Superior temporal gyrus (tissue), 1 donor: ENCODE measurements around the gene PREB.
A peak's percentile ranks its signal among the peaks of the same experiment; 100 is the strongest.
"Not testable (repeated sequence)": the region's sequence is repeated elsewhere in the genome, so short reads cannot be mapped to it uniquely, and the experiment has no call there.

Experiments used
- DNase-seq: peaks from one replicate; pipeline ENCODE4 v3.0.0-alpha.2; 2016; ENCODE audit errors: extremely low spot score

PREB gene, protein sequence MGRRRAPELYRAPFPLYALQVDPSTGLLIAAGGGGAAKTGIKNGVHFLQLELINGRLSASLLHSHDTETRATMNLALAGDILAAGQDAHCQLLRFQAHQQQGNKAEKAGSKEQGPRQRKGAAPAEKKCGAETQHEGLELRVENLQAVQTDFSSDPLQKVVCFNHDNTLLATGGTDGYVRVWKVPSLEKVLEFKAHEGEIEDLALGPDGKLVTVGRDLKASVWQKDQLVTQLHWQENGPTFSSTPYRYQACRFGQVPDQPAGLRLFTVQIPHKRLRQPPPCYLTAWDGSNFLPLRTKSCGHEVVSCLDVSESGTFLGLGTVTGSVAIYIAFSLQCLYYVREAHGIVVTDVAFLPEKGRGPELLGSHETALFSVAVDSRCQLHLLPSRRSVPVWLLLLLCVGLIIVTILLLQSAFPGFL

DNA sequence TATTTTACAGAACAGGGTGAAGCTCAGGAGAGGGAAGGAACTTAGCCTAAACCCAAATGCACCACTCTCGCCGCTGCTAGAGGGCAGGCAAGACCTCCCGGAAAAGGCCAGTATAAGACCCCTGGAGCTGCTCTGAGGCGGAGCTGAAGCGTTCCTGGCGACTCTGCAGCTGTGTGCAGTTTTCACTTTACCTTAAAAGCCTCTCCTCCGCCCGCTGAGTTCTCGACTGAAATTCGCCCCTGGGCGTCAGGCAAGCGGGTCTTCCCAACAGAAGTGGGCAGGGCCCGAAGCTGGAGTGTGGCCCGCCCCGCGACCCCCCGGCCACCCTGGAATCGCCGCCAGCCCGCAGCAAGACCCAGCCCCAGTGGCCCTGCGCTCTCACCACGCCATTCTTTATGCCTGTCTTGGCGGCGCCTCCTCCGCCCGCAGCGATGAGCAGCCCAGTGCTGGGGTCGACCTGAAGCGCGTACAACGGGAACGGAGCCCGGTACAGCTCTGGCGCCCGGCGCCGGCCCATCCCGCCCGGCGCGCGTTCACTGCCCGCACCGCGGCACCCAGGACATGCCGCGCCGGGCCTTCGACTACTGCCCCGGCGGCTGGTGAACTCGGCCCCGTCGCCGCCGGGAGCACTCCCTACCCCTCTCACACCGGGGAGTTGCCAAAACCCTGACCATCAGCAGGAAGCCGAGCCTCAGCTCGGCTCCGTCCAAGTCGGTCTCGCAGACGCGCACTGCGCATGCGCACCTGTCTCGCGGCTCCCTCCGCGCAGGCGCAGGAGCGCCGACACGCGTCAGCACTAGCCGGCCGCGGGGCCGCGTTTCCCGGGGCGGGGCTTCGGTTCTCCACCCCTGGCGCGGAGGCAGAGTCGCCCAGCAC lies at the start of gene PREB:
Gene PREB (minus strand): TSS at position 732 of the 876 bp plus-strand sequence. CDS start 215 bp downstream, at position 517.
- peak; percentile 96 for DNase-seq

GRCh38 chr2:27184115-27184514 lies 49.7 kb upstream of the PREB start:
- DNase-seq: no peak

DNA sequence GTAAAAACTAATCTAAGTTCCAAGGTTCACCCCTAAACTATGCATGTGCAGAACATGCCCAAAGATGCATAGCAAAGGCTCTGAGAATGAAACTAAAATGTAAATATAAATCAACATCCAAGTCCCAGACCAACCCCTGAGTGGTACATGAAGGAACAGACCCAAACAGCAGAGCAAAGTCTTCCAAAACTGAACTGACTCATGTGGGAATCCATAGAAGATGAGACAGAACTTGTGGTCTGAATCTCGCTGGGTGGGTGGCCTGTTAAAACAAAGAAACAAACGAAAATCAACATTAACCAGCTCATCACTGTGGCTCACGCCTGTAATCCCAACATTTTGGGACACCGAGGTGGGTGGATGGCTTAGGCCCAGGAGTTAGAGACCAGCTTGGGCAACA lies 47.9 kb upstream of the PREB start:
- DNase-seq: no peak

DNA sequence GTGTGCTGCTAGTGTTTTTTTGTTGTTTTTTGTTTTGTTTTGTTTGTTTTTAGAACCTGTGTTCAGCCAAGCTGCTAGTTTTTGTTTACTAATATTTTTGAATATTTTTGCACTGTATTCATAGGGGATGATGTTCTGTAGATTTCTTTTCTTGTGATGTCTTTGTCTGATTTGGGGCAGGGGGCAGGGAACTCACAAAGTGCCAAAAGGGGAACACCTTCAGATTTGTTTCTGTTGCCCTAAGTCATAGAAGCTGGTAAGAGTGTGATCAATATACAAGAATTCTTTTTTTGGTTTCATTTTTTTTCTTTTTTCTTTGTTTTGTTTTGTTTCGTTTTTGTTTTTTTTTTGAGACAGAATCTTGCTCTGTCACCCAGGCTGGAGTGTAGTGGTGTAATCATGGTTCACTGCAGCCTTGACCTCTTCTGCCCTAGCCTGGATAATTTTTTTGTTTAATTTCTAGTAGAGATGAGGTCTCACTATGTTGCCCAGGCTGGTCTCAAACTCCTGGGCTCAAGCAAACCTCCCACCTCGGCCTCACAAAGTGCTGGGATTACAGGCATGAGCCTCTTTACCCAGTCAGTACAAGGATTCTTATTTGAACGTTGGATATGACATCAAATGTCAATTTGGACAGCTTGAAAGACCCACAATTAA lies 45.0 kb upstream of the PREB start:
- DNase-seq: no peak

DNA sequence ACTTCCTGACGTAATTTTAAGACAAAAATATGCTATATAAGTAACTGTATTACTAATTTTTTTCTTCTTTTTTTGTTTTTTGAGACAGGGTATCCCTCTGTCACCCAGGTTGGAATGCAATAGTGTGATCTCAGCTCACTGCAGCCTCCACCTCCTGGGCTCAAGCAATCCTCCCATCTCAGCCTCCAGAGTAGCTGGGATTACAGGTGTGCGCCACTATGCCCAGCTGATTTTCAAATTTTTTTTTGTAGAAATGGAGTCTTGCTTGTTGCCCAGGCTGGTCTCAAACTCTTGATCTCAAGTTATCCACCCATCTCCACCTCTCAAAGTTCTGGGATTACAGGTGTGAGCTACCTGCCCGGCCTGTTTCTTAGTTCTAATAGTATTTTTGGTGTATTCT lies 44.0 kb upstream of the PREB start:
- no peak for DNase-seq

- DNase-seq: no peak
Observed at GRCh38 chr2:27177441-27178351, 43.3 kb upstream of the PREB start.

DNA sequence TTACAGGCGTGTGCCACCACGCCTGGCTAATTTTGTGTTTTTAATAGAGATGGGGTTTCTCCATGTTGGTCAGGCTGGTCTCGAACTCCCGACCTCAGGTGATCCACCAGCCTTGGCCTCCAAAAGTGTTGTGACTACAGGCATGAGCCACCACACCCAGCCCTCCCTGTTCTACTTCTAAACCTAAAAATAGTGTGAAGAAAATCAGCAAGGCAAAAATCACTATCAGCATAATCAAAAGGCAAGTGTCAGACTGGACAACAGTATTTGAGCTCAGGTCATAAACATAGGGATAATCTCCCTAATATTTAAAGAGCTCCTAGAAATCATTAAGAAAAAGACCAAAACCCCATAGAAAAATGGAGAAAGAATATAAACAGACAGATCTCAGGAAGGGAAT lies 41.3 kb upstream of the PREB start:
- not testable (repeated sequence) for DNase-seq

- DNase-seq: no peak
Observed at GRCh38 chr2:27175330-27175729, 40.9 kb upstream of the PREB start.

DNA sequence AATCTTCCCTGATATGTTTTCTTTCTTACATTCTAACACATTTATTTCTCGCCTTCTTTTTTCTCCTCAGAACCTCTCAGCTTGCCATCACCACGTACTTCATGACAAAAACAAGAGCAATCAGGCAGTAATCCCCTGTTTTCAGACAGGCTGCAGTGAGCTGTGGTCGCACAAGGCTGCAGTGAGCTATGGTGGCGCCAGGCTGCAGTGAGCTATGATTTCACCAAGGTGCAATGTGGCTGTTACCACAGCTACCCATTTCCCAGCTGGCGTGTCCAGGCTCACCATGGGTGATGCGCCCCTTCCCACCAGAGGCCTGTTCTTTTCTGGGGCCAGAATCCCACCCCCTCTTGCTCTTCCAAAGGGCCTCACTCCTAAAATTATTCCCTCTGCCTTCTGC lies 40.2 kb upstream of the PREB start:
- no peak for DNase-seq

DNA sequence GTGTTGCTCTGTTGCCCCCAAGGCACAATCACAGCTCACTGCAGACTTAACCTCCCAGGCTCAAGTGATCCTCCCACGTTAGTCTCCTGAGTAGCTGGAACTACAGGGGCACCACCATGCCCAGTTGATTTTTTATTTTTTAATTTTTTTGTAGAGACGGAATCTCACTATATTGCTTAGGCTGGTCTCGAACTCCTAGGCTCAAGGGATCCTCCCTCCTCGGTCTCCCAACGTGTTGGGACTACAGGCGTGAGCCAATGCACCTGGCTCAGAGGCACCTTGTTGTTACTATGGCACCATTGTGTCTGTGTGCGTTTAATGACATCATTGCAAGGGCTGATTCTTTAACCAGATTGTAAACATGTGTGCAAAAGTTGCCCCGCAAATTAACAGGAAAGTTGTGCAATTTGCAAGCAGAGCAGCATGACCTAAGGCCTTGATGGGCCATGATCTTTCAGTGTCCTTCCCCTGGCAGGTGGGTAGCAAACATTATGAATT lies 37.0 kb upstream of the PREB start:
- DNase-seq: no peak

GRCh38 chr2:27170581-27171337 lies 36.3 kb upstream of the PREB start:
- no peak for DNase-seq

DNA sequence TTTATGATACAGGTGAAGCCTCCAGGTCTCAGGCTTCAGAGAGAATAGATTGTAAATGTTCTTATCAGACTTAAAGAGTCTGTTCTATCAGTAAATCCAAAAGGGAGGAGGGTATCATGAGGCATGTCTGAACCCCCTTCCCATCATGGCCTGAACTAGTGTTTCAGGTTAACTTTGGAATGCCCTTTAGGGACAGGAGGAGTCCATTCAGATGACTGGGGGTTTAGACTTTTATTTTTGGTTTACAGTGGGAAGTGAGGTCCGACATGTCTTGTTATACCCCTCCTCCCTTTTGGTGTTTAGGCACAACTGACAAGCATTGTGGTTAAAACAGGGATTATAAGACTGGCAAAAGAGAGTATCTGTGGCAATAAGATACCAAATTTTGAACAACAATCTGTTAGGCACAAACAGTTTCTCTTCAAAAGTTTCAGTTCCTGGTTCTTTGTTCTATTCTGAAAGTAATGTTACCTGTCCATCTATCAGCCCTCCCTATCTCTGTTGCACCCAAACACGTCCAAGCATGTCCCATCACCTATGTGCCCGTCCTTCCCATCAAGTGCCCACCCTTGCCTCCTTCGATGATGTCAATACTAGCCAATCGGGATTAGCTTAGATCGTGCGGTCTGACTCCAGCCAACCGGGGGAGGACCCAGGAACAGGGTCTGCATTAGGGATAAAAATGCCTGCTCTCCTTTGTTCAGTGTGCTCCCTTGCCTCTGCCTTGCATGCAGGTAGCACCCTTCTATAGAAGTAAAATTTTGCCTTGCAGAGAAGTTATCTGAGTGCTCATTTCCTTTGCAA lies 30.7 kb upstream of the PREB start:
- DNase-seq: no peak

DNA sequence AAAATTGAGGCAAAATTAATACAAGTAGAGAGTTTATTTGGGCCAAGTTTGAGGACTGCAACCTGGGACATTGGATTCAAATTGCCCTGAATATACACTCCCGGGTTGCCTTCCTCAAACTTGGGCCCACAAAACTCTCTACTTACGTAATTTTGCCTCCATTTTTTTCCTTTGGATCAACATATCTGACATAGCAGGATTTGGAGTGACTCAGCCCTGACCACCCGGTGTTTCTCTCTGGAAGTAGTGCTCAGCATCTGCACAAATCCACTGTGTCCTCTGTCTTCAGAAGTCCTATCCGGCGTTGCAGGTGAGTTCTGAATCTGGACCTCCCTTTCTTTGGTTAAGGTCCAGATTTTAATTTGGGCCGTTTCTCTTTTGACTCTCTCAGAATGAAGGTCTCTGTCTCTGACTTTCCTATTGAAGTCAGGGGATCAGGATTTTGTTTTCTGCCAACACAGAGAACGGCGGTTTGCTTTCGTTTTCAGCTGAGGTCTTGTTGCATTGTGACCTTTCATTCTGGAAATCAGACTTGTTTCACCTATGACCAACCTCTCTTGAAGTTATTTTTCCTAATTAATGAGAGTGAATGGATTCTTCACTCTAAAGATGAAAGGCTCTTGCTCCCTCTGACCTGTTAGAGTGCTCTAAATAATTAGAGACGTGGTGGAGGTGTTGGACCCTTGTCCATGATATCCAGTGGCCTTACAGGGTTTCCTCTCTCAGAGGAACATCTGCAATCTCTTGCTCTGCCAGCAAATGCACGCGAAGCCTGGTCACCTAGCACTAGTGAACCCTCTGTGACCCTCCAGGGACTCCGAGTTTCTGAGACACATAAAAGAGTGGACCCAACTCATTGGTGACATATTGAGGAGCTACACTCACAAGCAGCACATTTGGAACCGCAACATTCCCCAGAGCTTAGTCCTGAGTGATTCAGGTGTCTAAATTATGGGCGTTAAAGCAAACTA lies 28.0 kb upstream of the PREB start:
- DNase-seq: no peak

DNA sequence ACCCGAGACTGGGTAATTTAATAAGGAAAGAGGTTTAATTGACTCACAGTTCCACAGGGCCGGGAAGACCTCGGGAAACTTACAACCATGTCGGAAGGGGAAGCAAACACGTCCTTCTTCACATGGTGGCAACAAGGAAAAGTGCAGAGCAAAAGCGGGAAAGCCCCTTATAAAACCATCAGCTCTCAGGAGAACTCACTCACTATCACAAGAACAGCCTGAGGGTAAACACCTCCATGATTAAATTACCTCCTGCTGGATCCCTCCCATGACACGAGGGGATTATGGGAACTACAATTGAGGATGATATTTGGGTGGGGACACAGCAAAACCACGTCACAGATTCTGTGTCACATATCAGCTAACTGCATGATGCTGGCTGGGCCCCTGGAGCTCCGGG lies 25.8 kb upstream of the PREB start:
- DNase-seq: no peak

DNA sequence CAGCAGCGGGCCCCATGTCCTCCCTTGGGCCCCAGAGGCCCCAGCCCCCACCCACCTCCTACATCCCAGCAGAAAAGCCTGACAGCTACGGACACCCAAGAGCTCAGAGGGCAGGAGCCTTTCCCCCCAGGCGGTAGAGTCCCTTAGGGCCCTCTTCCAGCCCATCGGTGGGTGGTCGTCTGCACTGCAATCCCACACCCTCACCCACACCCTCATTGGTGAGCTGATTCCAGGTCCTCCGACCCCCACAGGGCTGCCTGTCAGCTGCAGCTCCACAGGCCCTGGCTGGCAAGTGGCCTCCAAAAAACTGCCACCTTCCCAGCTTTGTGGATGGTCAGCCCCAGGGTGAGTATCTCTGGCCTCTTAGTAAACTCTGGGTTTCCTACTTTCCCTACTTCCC lies 24.8 kb upstream of the PREB start:
- no peak for DNase-seq

- DNase-seq: no peak
Observed at GRCh38 chr2:27158468-27158867, 24.0 kb upstream of the PREB start.

DNA sequence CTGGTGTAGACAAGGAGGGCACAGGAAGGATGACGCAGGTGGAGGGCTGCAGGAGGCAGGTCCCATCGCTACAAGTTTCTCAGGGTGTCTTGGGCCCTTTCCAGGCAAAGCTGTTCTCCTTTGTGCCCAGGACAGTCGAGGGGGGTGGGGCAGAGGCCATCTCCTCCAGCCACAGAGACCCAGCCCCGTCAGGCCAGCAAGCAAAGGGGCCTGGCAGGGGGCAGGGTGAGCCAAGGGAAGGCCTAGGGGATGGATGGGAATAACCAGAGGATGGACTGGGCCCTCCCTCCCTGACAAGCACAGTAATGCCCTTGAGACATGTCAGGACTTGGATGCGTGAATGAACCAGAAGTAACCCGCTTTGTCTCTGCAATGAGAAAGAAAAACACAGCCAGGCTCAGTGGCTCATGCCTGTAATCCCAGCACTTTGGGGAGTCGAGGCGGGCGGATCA lies 20.7 kb upstream of the PREB start:
- DNase-seq: no peak

DNA sequence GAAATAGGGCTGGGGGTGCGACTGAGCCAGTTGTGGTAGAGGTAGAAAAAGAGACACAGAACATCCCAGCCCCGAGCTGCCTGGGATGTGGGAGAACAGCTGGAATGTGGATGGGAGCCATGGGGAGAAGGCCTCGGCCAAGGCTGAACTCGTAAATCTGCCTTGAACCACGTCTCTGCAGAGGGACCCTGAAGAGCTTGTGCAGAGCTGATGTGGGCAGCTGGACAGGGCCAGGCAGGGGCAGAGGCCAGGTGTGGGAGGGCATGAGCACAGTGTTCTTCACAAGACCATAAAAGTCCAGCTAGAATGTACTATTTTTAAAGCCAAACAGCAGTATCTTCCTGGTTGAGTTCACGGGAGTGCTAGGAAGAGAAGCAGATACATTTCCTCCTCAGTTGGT lies 20.1 kb upstream of the PREB start:
- DNase-seq: no peak
